ENCODE measurements around the gene SLC25A1. TPM values are rescaled to one million over a fixed set of nuclear protein-coding genes. Genes with fewer than 3 reads are reported as not detected.
"Not testable (repeated sequence)": the region's sequence is repeated elsewhere in the genome, so short reads cannot be mapped to it uniquely, and the experiment has no call there.

Gene SLC25A1
- total and polyA plus RNA-seq, 4 donors, result 36.3 to 95.8 (median 48.6) TPM

- Histone ChIP-seq H3K27ac (ENCODE audit: low read depth in 1 of 2, low read length in 1 of 2) (no peak overlapping the region), H3K9me3 (ENCODE audit: control insufficient read depth in 4 of 4, insufficient read depth in 3 of 4, low read length in 3 of 4) (no peaks in the 10 kb centered on the region), H3K4me1 (ENCODE audit: control insufficient read depth in 5 of 5, insufficient read depth in 5 of 5, low read length in 5 of 5) (peaks cover 0 to 16% (median 2%) of the 10 kb centered on the region in 5 donors), H3K36me3 (ENCODE audit: control insufficient read depth in 4 of 4, insufficient read depth in 4 of 4, low read length in 4 of 4) (peaks cover 0 to 2% (median 0%) of the 10 kb centered on the region in 4 donors), H3K4me3 (no peak overlapping the region), H3K9ac (ENCODE audit: insufficient read depth in 1 of 2, low read length in 2 of 2) (no peak overlapping the region), H3K27me3 (ENCODE audit: control insufficient read depth in 3 of 3, insufficient read depth in 3 of 3, low read length in 2 of 3) (peaks cover 0 to 38% (median 18%) of the 10 kb centered on the region in 3 donors)
- no peak for TF ChIP-seq CTCF (IDR thresholded peaks at IDR 0.05; ENCODE audit: control extremely low read depth, extremely low read depth)
- ATAC-seq (ENCODE audit: insufficient read depth, low FRiP score) (no peak), DNase-seq (no peak)
- WGBS, 2 donors, result 76 to 79% methylated on average over 13 of the region's 13 CpGs
Observed at GRCh38 chr22:19167106-19167869, 11.2 kb downstream of the SLC25A1 start.

- Histone ChIP-seq H3K27ac (ENCODE audit: low read depth in 1 of 2, low read length in 1 of 2) (no peak overlapping the region), H3K36me3 (ENCODE audit: control insufficient read depth in 4 of 4, insufficient read depth in 4 of 4, low read length in 4 of 4) (no peaks in the 10 kb centered on the region), H3K9me3 (ENCODE audit: control insufficient read depth in 4 of 4, insufficient read depth in 3 of 4, low read length in 3 of 4) (no peaks in the 10 kb centered on the region), H3K4me1 (ENCODE audit: control insufficient read depth in 5 of 5, insufficient read depth in 5 of 5, low read length in 5 of 5) (peaks cover 0 to 12% (median 0%) of the 10 kb centered on the region in 5 donors), H3K9ac (ENCODE audit: insufficient read depth in 1 of 2, low read length in 2 of 2) (no peak overlapping the region), H3K4me3 (no peak overlapping the region), H3K27me3 (ENCODE audit: control insufficient read depth in 3 of 3, insufficient read depth in 3 of 3, low read length in 2 of 3) (peaks cover 0 to 38% (median 18%) of the 10 kb centered on the region in 3 donors)
- no peak for DNase-seq
- 81 to 84% methylated on average over 8 of the region's 8 CpGs for WGBS, 2 donors
- ATAC-seq (ENCODE audit: insufficient read depth, low FRiP score), result no peak
- no peak for TF ChIP-seq CTCF (IDR thresholded peaks at IDR 0.05; ENCODE audit: control extremely low read depth, extremely low read depth)
Observed at GRCh38 chr22:19166421-19166820, 12.1 kb downstream of the SLC25A1 start.

- no peak overlapping the region for H3K4me3 ChIP-seq
- no peak overlapping the region for H3K9ac ChIP-seq (ENCODE audit: insufficient read depth in 1 of 2, low read length in 2 of 2)
- ATAC-seq (ENCODE audit: insufficient read depth, low FRiP score), result no peak
- no peak for DNase-seq
- H3K9me3 ChIP-seq (ENCODE audit: control insufficient read depth in 4 of 4, insufficient read depth in 3 of 4, low read length in 3 of 4), result no peaks in the 10 kb centered on the region
- peaks cover 0 to 28% (median 16%) of the 10 kb centered on the region in 3 donors for H3K27me3 ChIP-seq (ENCODE audit: control insufficient read depth in 3 of 3, insufficient read depth in 3 of 3, low read length in 2 of 3)
- H3K27ac ChIP-seq (ENCODE audit: low read depth in 1 of 2, low read length in 1 of 2), result no peak overlapping the region
- TF ChIP-seq CTCF (IDR thresholded peaks at IDR 0.05; ENCODE audit: control extremely low read depth, extremely low read depth), result no peak
- 93 to 96% methylated on average over 6 of the region's 6 CpGs for WGBS, 2 donors
- H3K4me1 ChIP-seq (ENCODE audit: control insufficient read depth in 5 of 5, insufficient read depth in 5 of 5, low read length in 5 of 5), result peaks cover 0 to under 1% (median 0%) of the 10 kb centered on the region in 5 donors
- H3K36me3 ChIP-seq (ENCODE audit: control insufficient read depth in 4 of 4, insufficient read depth in 4 of 4, low read length in 4 of 4), result no peaks in the 10 kb centered on the region
Observed at GRCh38 chr22:19164425-19164824, 14.1 kb downstream of the SLC25A1 start.

GRCh38 chr22:19158649-19159048 lies 19.9 kb downstream of the SLC25A1 start:
- not testable (repeated sequence) for H3K4me1 ChIP-seq (ENCODE audit: control insufficient read depth in 5 of 5, insufficient read depth in 5 of 5, low read length in 5 of 5); ATAC-seq (ENCODE audit: insufficient read depth, low FRiP score); DNase-seq; H3K27ac ChIP-seq (ENCODE audit: low read depth in 1 of 2, low read length in 1 of 2); H3K9me3 ChIP-seq (ENCODE audit: control insufficient read depth in 4 of 4, insufficient read depth in 3 of 4, low read length in 3 of 4); H3K9ac ChIP-seq (ENCODE audit: insufficient read depth in 1 of 2, low read length in 2 of 2); H3K4me3 ChIP-seq; H3K36me3 ChIP-seq (ENCODE audit: control insufficient read depth in 4 of 4, insufficient read depth in 4 of 4, low read length in 4 of 4); H3K27me3 ChIP-seq (ENCODE audit: control insufficient read depth in 3 of 3, insufficient read depth in 3 of 3, low read length in 2 of 3)
- 73 to 75% methylated on average over 11 of the region's 11 CpGs for WGBS, 2 donors

GRCh38 chr22:19156109-19156508 lies 22.4 kb downstream of the SLC25A1 start:
- H3K36me3 ChIP-seq (ENCODE audit: control insufficient read depth in 4 of 4, insufficient read depth in 4 of 4, low read length in 4 of 4); H3K27ac ChIP-seq (ENCODE audit: low read depth in 1 of 2, low read length in 1 of 2); ATAC-seq (ENCODE audit: insufficient read depth, low FRiP score); H3K4me3 ChIP-seq; H3K4me1 ChIP-seq (ENCODE audit: control insufficient read depth in 5 of 5, insufficient read depth in 5 of 5, low read length in 5 of 5); H3K9ac ChIP-seq (ENCODE audit: insufficient read depth in 1 of 2, low read length in 2 of 2); DNase-seq; H3K9me3 ChIP-seq (ENCODE audit: control insufficient read depth in 4 of 4, insufficient read depth in 3 of 4, low read length in 3 of 4): not testable (repeated sequence)
- WGBS, 2 donors, result 79 to 87% methylated on average over 9 of the region's 9 CpGs
- H3K27me3 ChIP-seq (ENCODE audit: control insufficient read depth in 3 of 3, insufficient read depth in 3 of 3, low read length in 2 of 3), result peaks cover 0 to 28% (median 14%) of the 10 kb centered on the region in 3 donors

Measured in lung (tissue), 12 donors.